Mucosa of stomach (tissue), 1 donor: ENCODE results near the gene CTSA.
"Not testable (repeated sequence)": the region's sequence is repeated elsewhere in the genome, so short reads cannot be mapped to it uniquely, and the experiment has no call there.

Experiments used
- H3K27me3 ChIP-seq: one replicate; pipeline ENCODE4 v1.7.0; 2013; ENCODE audit warnings: mild to moderate bottlenecking, low read length; ENCODE audit not compliant: control insufficient read depth, insufficient read depth
- H3K36me3 ChIP-seq: one replicate; pipeline ENCODE4 v1.7.0; 2013; ENCODE audit warnings: low read length; ENCODE audit not compliant: control insufficient read depth, insufficient read depth
- H3K4me1 ChIP-seq: one replicate; pipeline ENCODE4 v1.7.0; 2013; ENCODE audit warnings: mild to moderate bottlenecking, low read length; ENCODE audit not compliant: control insufficient read depth, insufficient read depth
- H3K4me3 ChIP-seq: one replicate; pipeline ENCODE4 v1.7.0; 2013; ENCODE audit warnings: low read length
- H3K9ac ChIP-seq: one replicate; pipeline ENCODE4 v1.7.0; 2013; ENCODE audit warnings: mild to moderate bottlenecking, low read length, moderate library complexity
- H3K9me3 ChIP-seq: one replicate; pipeline ENCODE4 v1.7.0; 2013; ENCODE audit warnings: mild to moderate bottlenecking, low read length, moderate library complexity; ENCODE audit not compliant: control insufficient read depth
- donor health status: Pancreatic carcinoma.

CTSA gene

DNA sequence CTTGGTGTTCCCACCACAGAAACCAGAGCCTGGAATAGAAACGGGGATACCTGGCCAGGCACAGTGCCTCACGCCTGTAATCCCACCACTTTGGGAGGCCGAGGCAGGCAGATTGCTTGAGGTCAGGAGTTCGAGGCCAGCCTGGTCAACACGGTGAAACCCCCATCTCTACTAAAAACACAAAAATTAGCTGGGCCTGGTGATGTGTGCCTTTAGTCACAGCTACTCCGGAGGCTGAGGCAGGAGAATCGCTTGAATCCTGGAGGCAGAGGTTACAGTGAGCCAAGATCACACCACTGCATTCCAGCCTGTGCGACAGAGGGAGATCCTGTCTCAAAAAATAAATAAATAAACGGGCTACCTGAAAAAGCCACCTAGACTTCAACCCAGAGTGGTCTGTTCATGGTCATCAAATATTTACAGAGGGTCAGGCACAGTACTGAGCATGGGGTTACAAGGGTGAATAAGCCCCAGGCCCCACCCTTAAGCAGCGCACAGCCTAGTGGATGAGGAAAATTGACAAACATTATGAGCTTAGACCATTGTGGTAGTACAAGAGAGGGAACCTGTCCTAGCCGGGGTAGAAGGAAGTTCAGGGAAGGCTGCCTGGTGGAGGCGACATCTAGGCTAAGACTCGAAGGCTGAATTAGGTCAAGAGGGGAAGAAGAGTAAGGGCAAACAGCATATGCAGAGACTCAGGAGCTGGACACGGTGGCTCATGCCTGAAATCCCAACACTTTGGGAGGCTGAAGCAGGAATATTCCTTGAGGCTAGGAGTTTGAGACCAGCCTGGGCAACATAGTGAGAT lies 36.1 kb downstream of the CTSA start:
- Histone ChIP-seq H3K4me3 (no peak overlapping the region), H3K9me3 (no peaks in the 10 kb centered on the region), H3K27me3 (no peaks in the 10 kb centered on the region), H3K9ac (no peak overlapping the region), H3K36me3 (no peaks in the 10 kb centered on the region), H3K4me1 (peaks cover 5% of the 10 kb centered on the region)

DNA sequence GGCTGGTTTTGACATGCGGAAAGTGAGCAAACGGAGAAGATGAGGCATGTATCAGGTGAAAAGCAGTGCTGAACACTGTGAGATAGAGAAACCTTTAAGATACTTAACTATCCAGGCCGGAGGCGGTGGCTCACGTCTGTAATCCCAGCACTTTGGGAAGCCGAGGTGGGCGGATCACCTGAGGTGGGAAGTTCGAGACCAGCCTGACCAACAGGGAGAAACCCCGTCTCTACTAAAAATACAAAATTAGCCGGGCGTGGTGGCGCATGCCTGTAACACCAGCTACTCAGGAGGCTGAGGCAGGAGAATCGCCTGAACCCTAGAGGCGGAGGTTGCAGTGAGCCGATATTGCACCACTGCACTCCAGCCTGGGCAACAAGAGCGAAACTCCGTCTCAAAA lies 40.5 kb downstream of the CTSA start:
- peaks cover 15% of the 10 kb centered on the region for H3K4me1 ChIP-seq
- H3K9ac ChIP-seq, H3K36me3 ChIP-seq, H3K27me3 ChIP-seq, H3K9me3 ChIP-seq, H3K4me3 ChIP-seq: not testable (repeated sequence)

DNA sequence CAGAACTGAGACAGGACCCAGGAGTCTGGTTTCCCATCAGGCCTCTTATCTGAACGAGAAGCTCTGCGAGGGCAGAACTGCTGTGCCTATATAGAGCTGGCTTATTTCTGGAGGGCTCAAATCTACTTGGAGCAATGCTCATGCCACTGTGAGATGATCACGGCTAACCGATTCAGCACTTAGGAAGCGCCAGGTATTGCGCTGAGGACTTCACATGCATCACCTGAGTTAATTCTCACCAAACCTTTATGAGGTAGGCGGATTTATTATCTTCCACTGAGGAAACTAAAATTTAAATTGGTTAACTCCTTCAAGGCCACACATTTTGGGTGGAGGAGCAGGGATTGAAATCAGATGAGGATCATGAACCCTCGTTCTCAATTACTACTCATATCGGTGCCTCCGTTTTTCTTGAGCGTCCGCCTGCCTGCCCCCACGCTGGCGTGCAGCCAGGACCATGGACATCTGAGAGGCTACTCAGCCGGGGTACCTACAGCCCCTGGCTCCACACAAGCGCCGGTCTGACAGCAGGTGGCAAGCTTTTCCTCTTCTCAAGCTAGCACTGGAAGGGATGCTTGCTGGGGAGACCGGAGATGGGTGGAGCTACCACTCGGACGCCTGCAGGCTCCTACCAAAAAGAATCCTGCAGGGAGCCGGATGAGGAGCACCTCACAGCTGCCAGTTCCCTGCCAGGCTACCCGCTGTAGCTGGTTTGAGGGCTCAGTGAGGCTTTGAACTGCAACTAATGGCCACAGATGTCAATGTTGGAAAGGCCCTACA lies 42.3 kb downstream of the CTSA start:
- Histone ChIP-seq H3K4me3 (peak overlapping the region; percentile 97), H3K4me1 (peaks cover 10% of the 10 kb centered on the region), H3K27me3 (no peaks in the 10 kb centered on the region), H3K9ac (peak overlapping the region; percentile 100), H3K36me3 (peaks cover under 1% of the 10 kb centered on the region), H3K9me3 (no peaks in the 10 kb centered on the region)

DNA sequence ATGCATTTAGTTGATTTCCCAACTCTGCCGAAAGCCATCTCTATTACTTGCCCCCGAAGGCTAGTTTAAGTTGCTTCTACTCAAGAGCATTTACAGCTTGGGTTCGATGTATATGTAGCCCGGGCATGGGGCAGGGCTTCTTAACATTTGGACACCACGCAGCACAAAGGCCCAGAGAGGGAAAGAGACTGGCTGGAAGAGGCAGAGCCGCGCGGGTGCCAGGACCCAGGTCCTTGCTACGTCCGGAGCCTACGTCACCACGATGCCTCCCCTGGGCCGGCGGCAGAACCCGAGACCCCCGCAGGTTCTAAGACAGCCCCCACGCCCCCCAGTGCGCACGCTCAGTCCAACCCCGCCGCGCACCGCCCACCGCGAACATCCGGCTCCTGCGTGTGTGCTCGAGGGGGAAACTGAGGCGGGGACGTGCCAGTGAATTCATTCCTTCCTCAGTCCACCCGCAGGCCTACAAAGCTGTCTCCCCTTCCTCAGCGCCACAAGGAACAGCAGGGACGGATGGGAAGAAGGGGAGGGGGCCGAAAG lies 43.0 kb downstream of the CTSA start:
- Histone ChIP-seq H3K9me3 (no peaks in the 10 kb centered on the region), H3K27me3 (no peaks in the 10 kb centered on the region), H3K4me3 (peak overlapping the region; percentile 97), H3K36me3 (peaks cover 8% of the 10 kb centered on the region), H3K9ac (peak overlapping the region; percentile 100), H3K4me1 (peaks cover 10% of the 10 kb centered on the region)

DNA sequence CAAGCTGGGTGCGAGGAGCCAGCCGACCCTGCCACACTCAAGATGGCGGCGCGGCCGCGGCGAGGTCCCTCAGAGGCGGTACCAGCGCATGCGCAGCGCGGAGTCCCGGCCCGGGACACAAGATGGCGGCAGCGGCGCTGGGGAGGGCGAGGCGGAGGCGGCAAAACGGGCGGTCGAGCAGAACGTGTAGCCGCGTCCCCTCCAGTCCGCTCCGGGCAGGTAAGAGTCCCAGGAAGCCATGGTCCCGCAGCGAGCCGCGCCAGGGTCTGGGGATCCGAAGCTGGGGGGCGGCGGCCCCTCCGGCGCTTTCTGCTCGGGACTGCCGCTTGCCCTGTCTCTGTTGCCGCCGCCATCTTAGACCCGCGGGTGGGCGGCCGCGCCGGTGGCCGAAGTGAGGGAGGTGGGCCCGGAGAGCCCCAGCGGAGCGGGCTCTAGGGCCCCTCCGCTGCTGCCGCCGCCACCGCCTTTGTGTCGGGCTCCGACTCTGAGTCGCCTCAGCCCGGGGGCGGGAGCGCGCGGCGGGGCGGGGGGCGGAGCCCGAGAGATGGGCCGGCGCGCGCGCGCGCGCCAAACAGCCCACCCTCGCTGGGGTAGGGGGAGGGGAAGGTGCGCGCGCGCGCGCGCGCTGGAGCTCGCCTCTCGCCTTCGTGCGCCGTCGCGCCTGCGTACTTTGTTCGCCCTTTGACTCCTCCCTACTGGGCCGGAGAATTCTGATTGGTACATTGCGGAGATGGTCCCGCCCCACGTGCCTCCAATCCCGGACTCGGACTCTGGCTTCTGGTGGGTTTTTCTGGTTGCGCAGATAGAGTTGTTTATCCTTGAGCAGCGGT lies 43.7 kb downstream of the CTSA start, which contains the start of gene PCIF1:
PCIF1 (plus strand) TSS at position 98 of the 830 bp plus-strand sequence. CDS start 4,317 bp downstream, outside the sequence.
- H3K36me3 ChIP-seq, result peaks cover 8% of the 10 kb centered on the region
- H3K27me3 ChIP-seq, result no peaks in the 10 kb centered on the region
- peaks cover 10% of the 10 kb centered on the region for H3K4me1 ChIP-seq
- H3K9ac ChIP-seq, result peak within 1 kb of the TSS; percentile 100
- H3K4me3 ChIP-seq, result peak within 1 kb of the TSS; percentile 97
- no peaks in the 10 kb centered on the region for H3K9me3 ChIP-seq

DNA sequence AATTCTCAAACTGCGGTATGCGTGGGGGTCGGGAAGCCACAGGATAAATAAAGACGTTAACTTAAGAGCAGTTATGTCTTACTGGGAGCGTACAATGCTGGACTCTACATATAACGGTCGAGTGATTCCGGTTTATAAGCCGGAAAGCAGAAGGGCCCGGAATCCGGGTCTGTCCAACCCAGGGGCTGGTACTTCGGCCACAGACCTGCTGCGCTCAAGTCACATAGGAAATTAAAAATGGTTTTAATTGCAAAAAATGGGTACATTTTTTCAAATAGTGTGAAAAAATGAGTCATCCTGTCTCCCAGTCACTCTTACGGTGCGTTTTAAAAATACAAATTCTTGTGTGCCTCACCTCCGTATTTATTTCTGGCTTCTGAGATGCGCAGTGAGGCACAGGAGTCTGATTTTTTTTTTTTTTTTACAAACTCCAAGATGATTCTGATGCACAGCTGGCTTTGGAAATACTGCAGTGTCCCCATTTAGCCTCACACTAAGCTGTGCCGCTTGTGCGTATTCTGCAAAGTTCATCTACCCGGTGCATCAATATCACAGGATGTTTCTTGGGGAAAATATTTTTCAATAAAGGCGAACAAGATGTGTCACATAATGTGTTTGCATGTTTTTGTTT lies 44.4 kb downstream of the CTSA start:
- H3K9ac ChIP-seq, result peak overlapping the region; percentile 67
- H3K4me3 ChIP-seq, result peak overlapping the region; percentile 57
- H3K36me3 ChIP-seq, result peaks cover 8% of the 10 kb centered on the region
- peaks cover 10% of the 10 kb centered on the region for H3K4me1 ChIP-seq
- no peaks in the 10 kb centered on the region for H3K9me3 ChIP-seq
- H3K27me3 ChIP-seq, result no peaks in the 10 kb centered on the region

DNA sequence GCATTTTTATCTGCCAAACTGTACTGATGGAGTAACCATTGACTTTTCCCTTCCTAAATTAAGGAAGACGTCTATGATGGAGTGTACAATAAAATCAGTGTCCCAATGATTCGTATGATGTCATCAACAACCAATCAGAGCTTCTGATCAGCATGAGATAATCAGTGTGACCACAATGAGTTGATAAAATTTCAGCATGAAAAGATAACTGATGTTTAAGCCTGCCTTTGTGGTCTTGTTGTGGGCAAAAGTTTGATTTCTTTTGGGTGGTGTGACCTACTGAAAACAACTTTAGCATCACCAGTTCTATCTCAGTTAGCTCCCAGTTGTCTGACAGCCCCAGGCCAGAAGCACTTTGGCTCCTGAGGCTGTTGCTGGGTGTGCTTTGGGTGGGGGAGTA lies 46.6 kb downstream of the CTSA start:
- Histone ChIP-seq H3K9ac (no peak overlapping the region), H3K27me3 (no peaks in the 10 kb centered on the region), H3K4me3 (no peak overlapping the region), H3K9me3 (no peaks in the 10 kb centered on the region), H3K36me3 (peaks cover 13% of the 10 kb centered on the region), H3K4me1 (peaks cover 10% of the 10 kb centered on the region)

DNA sequence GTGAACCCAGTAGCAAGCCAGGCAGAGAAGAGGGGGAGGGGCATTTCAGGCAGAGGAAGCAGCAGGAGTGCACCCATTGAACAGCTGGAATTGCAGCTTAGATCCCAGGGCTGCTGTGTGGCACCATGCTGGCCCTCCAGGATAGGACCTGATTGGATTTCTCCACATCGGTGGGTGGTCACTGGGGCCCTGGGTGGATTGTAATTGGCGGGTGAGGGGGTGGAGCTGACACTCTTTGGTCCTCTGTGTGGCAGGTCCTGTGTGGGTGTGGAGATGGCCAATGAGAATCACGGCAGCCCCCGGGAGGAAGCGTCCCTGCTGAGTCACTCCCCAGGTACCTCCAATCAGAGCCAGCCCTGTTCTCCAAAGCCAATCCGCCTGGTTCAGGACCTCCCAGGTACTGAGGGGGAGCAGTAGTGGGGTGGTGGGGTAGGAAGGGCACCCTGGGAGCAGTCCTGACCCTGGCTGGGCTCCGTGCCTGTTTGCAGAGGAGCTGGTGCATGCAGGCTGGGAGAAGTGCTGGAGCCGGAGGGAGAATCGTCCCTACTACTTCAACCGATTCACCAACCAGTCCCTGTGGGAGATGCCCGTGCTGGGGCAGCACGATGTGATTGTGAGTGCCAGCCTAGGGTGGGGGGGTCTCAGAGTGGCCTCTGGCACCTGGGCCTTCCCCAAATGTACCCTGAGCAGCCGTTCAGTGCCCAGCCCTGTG lies 47.7 kb downstream of the CTSA start:
- Histone ChIP-seq H3K27me3 (no peaks in the 10 kb centered on the region), H3K4me3 (no peak overlapping the region), H3K36me3 (peaks cover 22% of the 10 kb centered on the region), H3K9ac (no peak overlapping the region), H3K4me1 (peaks cover under 1% of the 10 kb centered on the region), H3K9me3 (no peaks in the 10 kb centered on the region)

DNA sequence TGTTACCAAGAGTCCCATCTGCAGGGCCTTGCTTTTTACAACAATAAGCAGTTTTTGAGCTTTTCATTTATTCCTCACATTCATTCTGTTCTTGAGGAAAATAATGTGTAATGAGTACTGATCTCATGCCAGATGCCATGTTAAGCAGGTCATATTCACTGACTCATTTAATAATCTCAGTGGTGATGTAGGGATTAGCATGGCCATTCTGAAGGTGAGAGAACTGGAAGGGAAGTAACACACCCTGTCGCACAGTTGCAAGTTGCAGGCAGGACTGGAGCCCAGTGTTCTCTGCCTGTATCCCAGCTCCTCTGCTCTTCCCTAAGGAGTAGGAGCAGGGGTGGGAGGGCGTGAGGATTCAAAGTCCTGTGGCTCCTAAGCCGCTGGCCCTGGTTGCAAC lies 48.9 kb downstream of the CTSA start:
- H3K4me1 ChIP-seq, result no peaks in the 10 kb centered on the region
- peaks cover 23% of the 10 kb centered on the region for H3K36me3 ChIP-seq
- no peaks in the 10 kb centered on the region for H3K27me3 ChIP-seq
- H3K9me3 ChIP-seq, result no peaks in the 10 kb centered on the region
- no peak overlapping the region for H3K9ac ChIP-seq
- no peak overlapping the region for H3K4me3 ChIP-seq

DNA sequence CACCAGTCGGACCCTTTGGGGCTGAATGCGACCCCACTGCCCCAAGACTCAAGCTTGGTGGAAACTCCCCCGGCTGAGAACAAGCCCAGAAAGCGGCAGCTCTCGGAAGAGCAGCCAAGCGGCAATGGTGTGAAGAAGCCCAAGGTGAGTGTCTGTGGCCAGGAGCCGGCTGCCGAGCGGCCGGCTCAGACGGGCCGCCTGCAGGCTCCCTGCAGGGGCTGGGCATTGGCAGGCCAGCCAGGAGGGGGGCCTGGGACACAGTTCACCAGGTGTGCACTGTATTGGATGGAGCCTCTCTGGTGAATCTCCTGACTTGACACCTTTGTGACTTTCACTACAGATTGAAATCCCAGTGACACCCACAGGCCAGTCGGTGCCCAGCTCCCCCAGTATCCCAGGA lies 49.3 kb downstream of the CTSA start:
- H3K27me3 ChIP-seq, result no peaks in the 10 kb centered on the region
- peaks cover 23% of the 10 kb centered on the region for H3K36me3 ChIP-seq
- H3K9me3 ChIP-seq, result no peaks in the 10 kb centered on the region
- no peaks in the 10 kb centered on the region for H3K4me1 ChIP-seq
- no peak overlapping the region for H3K4me3 ChIP-seq
- H3K9ac ChIP-seq, result no peak overlapping the region

DNA sequence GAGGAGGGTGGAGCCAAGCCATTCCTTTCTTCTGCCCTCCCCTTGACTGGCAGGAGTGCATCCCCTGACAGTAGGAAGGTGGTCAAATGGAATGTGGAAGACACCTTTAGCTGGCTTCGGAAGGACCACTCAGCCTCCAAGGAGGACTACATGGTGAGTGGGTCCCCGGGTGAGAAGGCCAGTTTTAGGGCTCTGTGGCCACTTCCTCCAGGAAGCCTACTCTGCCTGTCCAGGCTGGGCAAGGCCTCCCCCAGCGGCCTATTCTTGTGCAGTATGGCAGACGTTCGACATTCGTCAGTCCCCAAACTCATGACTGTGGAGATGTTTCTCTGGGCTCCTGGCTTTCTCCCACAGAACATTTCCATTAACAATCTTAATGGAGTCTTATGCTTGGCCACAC lies 52.5 kb downstream of the CTSA start:
- no peaks in the 10 kb centered on the region for H3K27me3 ChIP-seq
- H3K36me3 ChIP-seq, result peaks cover 38% of the 10 kb centered on the region
- no peaks in the 10 kb centered on the region for H3K9me3 ChIP-seq
- no peak overlapping the region for H3K9ac ChIP-seq
- no peak overlapping the region for H3K4me3 ChIP-seq
- H3K4me1 ChIP-seq, result peaks cover 12% of the 10 kb centered on the region
